Parietal lobe (tissue), 1 donor: ENCODE data around the gene CYP2D6. TPM values are rescaled to one million over a fixed set of nuclear protein-coding genes. Genes with fewer than 3 reads are reported as not detected.

Source experiments
- total RNA-seq: library from RNA; depleted of rRNA; stranded (reverse); fragments of >200 nt; gene quantifications from one replicate; pipeline ENCODE4 v1.2.3, GENCODE V29; 2014

Gene CYP2D6
- 7.2 TPM for total RNA-seq

GRCh38 chr22:42130639-42131431, at the start of gene CYP2D6:
TSS of gene CYP2D6 (minus strand) at chr22:42130810. CDS start at chr22:42130791, 19 bp downstream.

DNA sequence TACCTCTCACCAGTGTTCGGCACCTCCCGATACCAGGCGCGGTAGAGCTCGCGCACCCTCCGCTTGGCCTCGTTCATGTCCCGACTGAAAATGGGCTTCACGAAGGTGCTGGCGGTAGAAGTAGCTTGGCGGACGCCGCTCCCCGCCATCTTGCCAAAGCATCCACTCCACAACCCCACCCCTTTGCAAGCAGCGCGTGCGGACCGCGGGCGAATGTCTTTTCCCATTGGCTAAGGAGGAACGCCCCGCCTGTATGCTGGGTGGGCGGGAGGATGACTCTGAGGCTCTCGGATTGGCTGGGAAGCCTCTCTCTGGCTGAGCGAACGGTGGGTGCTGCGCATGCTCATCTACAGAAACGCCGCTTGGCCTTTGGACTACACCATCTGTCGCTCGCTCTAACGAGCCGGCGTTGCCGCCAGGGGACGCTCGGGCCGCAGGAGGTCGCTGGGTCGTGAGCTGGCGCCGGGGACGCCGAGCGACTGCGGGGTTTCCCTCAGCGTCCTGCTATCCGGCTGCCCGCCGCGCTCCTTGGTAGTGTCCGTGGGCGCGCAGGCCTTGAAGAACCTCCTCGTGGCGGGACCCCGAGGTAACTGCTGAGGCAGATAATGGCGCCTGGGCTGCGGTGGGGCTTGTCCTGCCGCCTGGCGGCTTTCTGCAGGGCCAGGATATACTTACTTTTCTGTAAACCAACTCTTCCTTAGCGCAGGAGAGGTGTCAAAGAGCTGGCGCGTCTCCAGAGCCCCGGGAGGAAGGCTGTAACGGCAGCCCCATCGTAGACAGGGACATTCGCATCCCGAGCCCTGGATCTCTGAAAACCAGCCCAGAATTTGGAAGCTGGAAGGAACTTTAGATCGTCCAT, 39.8 kb downstream of the CYP2D6 start, which contains the start of gene NDUFA6:
Gene NDUFA6, minus strand, starts transcription at position 177 of the 859 bp plus-strand sequence. Its CDS starts 28 bp downstream, at position 149.

DNA sequence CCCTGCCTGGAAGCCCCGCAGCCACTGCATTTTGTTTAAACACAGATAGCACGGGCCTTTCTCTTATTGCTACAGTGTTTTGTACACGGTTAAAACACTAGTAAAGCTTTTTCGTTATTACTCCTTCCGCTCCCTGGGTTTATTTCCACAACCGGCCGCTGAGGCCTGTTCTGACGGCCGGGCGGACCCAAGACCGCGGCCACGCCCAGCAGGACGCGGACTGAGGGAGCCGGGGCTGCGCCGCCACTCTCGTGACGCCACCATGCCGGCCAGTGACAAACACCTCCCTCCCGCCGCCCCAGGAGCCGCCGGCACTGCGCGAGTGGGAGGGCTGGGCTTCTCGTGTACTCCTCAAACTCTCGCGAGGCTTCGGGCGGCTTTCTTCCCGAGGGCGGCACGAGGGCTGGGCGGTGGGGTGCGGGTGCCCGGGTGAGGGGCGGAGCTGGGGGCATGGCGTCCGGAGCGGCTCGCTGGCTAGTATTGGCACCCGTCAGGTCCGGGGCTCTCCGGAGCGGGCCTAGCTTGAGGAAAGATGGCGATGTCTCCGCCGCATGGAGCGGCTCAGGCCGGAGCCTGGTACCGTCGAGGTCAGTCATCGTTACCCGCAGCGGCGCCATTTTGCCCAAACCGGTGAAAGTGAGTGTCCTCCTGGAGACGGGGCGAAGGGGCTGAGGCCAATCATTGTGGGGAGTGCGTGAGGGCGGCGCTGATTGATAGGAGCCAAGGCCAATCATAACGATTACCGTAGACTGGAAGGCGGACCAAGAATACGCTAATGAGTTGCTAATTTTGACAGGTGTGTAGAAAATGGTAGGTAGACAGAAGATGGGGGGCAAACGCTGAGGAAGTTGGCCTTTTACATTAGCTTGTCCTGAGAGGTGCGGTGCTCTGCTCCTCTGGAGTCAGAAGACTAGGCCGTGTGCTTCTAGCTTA, 51.0 kb downstream of the CYP2D6 start, which contains the start of gene SMDT1:
Gene SMDT1, plus strand, starts transcription at position 382 of the 933 bp plus-strand sequence. Its CDS starts 69 bp downstream, at position 451.

Other genes with a start within 250 kb of the CYP2D6 start
- not detected for gene SHISA8, start 215.7 kb downstream of the CYP2D6 start, total RNA-seq
- under 0.01 TPM for gene TNFRSF13C, start 204.0 kb downstream of the CYP2D6 start, total RNA-seq
- 8.5 TPM for gene CENPM, start 183.7 kb downstream of the CYP2D6 start, total RNA-seq
- gene SEPTIN3, start 161.4 kb downstream of the CYP2D6 start, total RNA-seq, result 227 TPM
- 14.4 TPM for gene WBP2NL, start 132.0 kb downstream of the CYP2D6 start, total RNA-seq
- gene NAGA, start 60.0 kb downstream of the CYP2D6 start, total RNA-seq, result 12.8 TPM
- 2.8 TPM for gene PHETA2, start 56.6 kb downstream of the CYP2D6 start, total RNA-seq
- 19.4 TPM for gene SMDT1, start 51.1 kb downstream of the CYP2D6 start, total RNA-seq
- gene NDUFA6, start 40.0 kb downstream of the CYP2D6 start, total RNA-seq, result 34.7 TPM
- gene TCF20, start 139.8 kb upstream of the CYP2D6 start, total RNA-seq, result 81.4 TPM